Right atrium auricular region (tissue), 2 donors: Measurements from ENCODE around the gene FOXP2. TPM values are rescaled to one million over a fixed set of nuclear protein-coding genes. Genes with fewer than 3 reads are reported as not detected.
"Not testable (repeated sequence)": the region's sequence is repeated elsewhere in the genome, so short reads cannot be mapped to it uniquely, and the experiment has no call there.

Source experiments
- DNase-seq: peaks from one replicate; pipeline ENCODE4 v3.0.0-alpha.2; 2019; ENCODE audit warnings: low spot score
- H3K27ac ChIP-seq, 2 donors: fragments of 200-600 bp; sonication (generic); 1 replicate in 1 of 2; 2 replicates in 1 of 2; pipeline ENCODE4 v1.5.1; 2016 to 2019
- H3K27me3 ChIP-seq, 2 donors: fragments of 200-600 bp; sonication (generic); one replicate each; pipeline versions ENCODE4 v1.5.1 to v1.6.0; 2017 to 2019
- H3K36me3 ChIP-seq: fragments of 200-600 bp; sonication (generic); one replicate; pipeline ENCODE4 v1.5.1; 2016
- H3K4me1 ChIP-seq, 2 donors: fragments of 200-600 bp; sonication (generic); one replicate each; pipeline versions ENCODE4 v1.5.1 to v1.6.0; 2017 to 2019
- H3K4me3 ChIP-seq, 2 donors: fragments of 200-600 bp; sonication (generic); 1 replicate in 1 of 2; 2 replicates in 1 of 2; pipeline ENCODE4 v1.5.1; 2017 to 2019; ENCODE audit warnings: mild to moderate bottlenecking in 1 of 2, moderate library complexity in 1 of 2
- H3K9me3 ChIP-seq, 2 donors: fragments of 200-600 bp; sonication (generic); one replicate each; pipeline ENCODE4 v1.5.1; 2019
- CTCF ChIP-seq, 2 donors: fragments of 200-600 bp; sonication (generic); IDR thresholded peaks; one replicate each; pipeline ENCODE4 v1.5.1; 2019; ENCODE audit warnings: antibody characterized with exemption in 2 of 2
- total RNA-seq, 2 donors: library from RNA; depleted of rRNA; stranded (reverse); fragments of >200 nt; gene quantifications; one replicate each; pipeline ENCODE4 v1.1.0, GENCODE V29; 2016

Gene FOXP2
- total RNA-seq, 2 donors from 2014 or later = 2.0 to 3.8 TPM

- no peaks in the 10 kb centered on the region for H3K4me1 ChIP-seq
- H3K4me3 ChIP-seq = no peak overlapping the region
- no peaks in the 10 kb centered on the region for H3K27me3 ChIP-seq
- H3K36me3 ChIP-seq = no peaks in the 10 kb centered on the region
- no peaks in the 10 kb centered on the region for H3K9me3 ChIP-seq
- no peak overlapping the region for H3K27ac ChIP-seq
- DNase-seq = no peak
- no peak for TF ChIP-seq CTCF (IDR thresholded peaks at IDR 0.05)
Observed at GRCh38 chr7:114569220-114569619, 154.6 kb downstream of the FOXP2 start.

GRCh38 chr7:114574384-114574783 is 159.8 kb downstream of the FOXP2 start:
- H3K27me3 ChIP-seq = no peaks in the 10 kb centered on the region
- H3K36me3 ChIP-seq = no peaks in the 10 kb centered on the region
- H3K4me3 ChIP-seq = no peak overlapping the region
- no peak overlapping the region for H3K27ac ChIP-seq
- H3K9me3 ChIP-seq = no peaks in the 10 kb centered on the region
- no peaks in the 10 kb centered on the region for H3K4me1 ChIP-seq
- no peak for TF ChIP-seq CTCF (IDR thresholded peaks at IDR 0.05)
- no peak for DNase-seq

GRCh38 chr7:114575098-114575497 is 160.5 kb downstream of the FOXP2 start:
- no peak for DNase-seq
- no peaks in the 10 kb centered on the region for H3K9me3 ChIP-seq
- H3K27me3 ChIP-seq = no peaks in the 10 kb centered on the region
- no peaks in the 10 kb centered on the region for H3K36me3 ChIP-seq
- H3K27ac ChIP-seq = no peak overlapping the region
- no peaks in the 10 kb centered on the region for H3K4me1 ChIP-seq
- no peak for TF ChIP-seq CTCF (IDR thresholded peaks at IDR 0.05)
- H3K4me3 ChIP-seq = no peak overlapping the region

GRCh38 chr7:114580963-114581362 is 166.3 kb downstream of the FOXP2 start:
- H3K4me3 ChIP-seq, H3K9me3 ChIP-seq, DNase-seq, H3K27me3 ChIP-seq, H3K4me1 ChIP-seq, H3K36me3 ChIP-seq, H3K27ac ChIP-seq: not testable (repeated sequence)

GRCh38 chr7:114588506-114588905 is 173.9 kb downstream of the FOXP2 start:
- no peaks in the 10 kb centered on the region for H3K36me3 ChIP-seq
- no peak overlapping the region for H3K27ac ChIP-seq
- H3K27me3 ChIP-seq = no peaks in the 10 kb centered on the region
- H3K4me3 ChIP-seq = no peak overlapping the region
- H3K9me3 ChIP-seq = no peaks in the 10 kb centered on the region
- no peaks in the 10 kb centered on the region for H3K4me1 ChIP-seq
- TF ChIP-seq CTCF (IDR thresholded peaks at IDR 0.05) = no peak
- DNase-seq = no peak

- H3K27me3 ChIP-seq = no peaks in the 10 kb centered on the region
- no peaks in the 10 kb centered on the region for H3K9me3 ChIP-seq
- H3K36me3 ChIP-seq = no peaks in the 10 kb centered on the region
- no peak for DNase-seq
- no peak overlapping the region for H3K27ac ChIP-seq
- H3K4me3 ChIP-seq = no peak overlapping the region
- no peaks in the 10 kb centered on the region for H3K4me1 ChIP-seq
- no peak for TF ChIP-seq CTCF (IDR thresholded peaks at IDR 0.05)
Observed at GRCh38 chr7:114589436-114589835, 174.8 kb downstream of the FOXP2 start.
